Suppressor macrophage treated with lipopolysaccharide for 1 hour (primary cell): Measurements from ENCODE around the gene SLC22A12.
"Not testable (repeated sequence)": the region's sequence is repeated elsewhere in the genome, so short reads cannot be mapped to it uniquely, and the experiment has no call there.

Experiments
- DNase-seq, 3 donors: peaks; one replicate each; pipeline ENCODE4 v3.0.0-alpha.2; 2020 to 2022

SLC22A12 gene

DNA sequence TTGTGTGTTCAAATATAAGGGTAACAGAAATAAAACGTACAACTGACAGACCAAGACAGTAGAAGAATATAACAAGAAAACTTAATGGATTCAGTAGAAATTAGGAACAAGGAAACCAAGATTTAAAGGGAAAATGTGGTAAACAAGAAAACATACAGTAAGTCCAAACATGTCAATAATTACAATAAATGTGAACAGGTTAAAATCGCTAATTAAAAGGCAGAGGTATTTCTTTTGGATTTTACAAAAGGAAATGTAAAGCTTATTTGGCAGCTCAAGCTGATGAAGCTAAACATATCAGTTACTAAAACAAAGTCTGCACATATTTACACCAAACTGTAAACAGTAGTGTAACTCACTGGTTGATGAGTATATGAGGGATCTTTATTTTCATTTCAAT, 2.3 kb upstream of the SLC22A12 start:
- DNase-seq, result no peak

GRCh38 chr11:64591257-64592233, 525 bp downstream of the SLC22A12 start:
- DNase-seq, result no peak

- no peak for DNase-seq
Measured at GRCh38 chr11:64592234-64592615, 1.2 kb downstream of the SLC22A12 start.

DNA sequence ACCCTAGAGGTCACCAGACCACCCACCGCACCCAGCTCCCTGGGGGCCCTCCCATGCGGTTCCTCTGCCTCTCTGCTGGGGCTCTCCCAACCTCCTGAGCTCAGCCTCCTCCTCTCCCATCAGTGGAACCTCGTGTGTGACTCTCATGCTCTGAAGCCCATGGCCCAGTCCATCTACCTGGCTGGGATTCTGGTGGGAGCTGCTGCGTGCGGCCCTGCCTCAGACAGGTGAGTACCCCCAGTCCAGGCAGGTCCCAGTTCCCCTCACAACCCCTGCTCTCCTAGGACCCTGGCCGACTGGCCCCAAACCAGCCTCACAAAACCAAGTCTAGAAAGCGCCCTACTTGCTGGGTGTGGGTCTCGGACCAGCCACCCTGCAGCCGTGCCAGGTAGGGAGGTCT, 1.6 kb downstream of the SLC22A12 start:
- DNase-seq, result no peak

DNA sequence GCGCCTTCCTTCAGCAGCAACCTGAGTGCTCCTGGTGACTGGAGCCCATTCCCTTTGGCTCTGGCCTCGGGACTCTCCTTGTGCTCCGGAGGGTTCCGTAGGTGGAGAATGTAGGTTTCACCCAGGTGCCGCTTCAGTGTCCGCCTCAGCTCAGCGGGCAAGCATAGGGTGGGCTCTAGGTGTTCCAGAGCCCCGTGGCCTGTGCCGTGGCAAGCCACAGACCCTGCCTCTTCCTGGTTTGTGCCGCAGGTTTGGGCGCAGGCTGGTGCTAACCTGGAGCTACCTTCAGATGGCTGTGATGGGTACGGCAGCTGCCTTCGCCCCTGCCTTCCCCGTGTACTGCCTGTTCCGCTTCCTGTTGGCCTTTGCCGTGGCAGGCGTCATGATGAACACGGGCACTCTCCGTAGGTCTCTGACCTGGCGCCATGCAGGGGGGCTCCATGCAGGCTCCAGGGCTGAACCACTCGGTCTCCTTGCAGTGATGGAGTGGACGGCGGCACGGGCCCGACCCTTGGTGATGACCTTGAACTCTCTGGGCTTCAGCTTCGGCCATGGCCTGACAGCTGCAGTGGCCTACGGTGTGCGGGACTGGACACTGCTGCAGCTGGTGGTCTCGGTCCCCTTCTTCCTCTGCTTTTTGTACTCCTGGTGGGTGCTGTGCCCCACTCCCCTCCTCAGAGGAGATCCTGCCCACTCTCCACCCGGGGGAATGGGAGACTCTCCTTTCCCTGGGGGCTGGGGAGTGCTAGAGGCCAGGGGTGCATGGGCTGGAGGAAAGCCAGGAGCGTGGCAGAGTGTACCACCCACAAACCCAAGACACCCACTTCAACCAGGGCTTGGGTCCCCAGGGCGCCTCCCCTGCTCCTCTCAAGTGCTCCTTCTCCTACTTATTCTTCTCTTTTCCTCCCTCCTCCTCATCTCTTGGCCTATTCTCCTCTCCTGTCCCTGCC, 2.4 kb downstream of the SLC22A12 start:
- DNase-seq, result no peak

GRCh38 chr11:64594159-64594939, 3.3 kb downstream of the SLC22A12 start:
- no peak for DNase-seq

- DNase-seq, result not testable (repeated sequence)
Measured at GRCh38 chr11:64595922-64596321, 4.9 kb downstream of the SLC22A12 start.

DNA sequence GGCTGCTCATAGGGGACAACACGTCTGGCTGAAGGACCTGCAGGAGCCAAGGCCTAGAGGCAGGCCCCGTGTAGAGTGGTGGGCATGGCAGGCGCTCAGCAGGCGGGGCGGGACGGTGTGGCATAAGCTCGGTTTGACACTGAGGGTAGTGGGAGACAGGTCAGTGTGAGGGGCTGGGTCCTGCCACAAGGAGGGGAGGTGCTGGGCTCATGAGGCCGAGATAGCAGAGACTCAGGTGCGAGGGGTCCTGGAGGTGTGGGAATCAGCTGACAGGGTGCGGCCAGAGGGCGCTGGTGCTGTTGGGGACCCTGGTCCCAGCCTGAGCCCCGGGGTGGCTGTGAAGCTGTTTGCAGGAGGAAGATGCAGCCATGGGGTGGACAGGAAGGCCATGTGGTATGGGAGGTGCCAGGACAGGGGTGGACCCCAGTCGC, 6.7 kb downstream of the SLC22A12 start:
- no peak for DNase-seq

DNA sequence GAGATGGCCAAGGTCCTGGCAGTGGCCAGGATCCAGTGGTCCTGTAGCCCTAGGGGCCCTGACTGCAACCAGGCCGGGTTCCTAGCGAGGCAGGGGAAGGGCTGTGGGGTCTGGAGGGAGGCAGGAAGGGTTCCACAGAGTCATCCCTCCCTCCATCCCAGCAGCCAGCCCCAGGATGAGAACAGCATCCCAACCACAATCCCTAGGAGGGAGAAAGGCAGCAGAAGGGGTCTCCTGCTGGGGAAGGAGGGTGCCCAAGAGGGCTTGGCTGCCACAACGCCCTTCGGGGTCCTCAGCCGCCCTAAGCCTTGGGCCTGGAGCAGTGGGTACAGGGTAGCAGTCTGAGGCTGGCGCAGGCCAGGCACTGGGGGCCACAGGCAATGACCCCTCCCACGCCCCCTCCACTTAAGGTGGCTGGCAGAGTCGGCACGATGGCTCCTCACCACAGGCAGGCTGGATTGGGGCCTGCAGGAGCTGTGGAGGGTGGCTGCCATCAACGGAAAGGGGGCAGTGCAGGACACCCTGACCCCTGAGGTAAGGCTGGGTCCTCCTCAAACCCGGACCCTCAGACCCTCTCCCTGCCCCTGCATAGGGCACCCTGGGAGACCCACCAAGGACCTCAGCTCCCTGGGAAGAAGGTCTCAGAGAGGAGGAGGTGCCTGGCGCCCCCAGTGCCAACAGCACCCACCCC, 7.2 kb downstream of the SLC22A12 start:
- no peak for DNase-seq

DNA sequence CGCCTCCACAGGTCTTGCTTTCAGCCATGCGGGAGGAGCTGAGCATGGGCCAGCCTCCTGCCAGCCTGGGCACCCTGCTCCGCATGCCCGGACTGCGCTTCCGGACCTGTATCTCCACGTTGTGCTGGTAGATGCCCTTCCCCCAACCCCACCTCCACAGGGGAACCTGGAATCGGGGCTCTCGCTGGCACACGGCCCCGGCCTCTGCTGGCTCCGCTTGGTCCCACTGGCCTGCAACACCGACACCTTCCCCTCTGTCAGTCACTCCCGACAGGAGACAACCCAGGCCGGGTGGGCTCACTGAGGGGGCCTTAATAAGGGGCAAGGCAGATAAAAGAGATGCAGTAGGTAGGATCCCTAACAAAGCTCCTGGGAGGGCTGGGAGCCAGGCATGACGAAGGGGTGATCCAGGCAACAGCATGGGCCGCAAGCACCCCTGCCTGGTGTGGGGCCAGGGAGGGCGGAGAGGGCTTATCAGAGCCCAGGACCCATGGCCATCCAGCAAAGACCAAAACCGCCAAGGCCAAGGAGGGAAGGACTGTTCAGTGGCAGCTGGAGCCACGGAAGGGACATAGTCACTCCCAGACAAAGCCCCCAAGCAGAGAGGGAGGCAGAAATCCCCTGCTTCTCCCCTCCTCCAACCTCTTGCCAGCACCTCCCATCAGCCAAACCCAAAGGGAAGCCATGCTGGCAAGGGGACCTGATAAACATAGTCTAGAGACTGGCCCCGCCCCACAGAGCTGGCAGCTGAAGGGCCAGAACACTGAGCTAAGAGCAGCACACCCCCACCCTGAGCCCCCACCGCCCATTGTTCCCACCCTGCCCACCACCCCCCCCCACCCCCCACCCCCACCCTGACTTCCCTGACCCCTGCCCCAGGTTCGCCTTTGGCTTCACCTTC, 8.0 kb downstream of the SLC22A12 start:
- no peak for DNase-seq

- DNase-seq, result no peak
Measured at GRCh38 chr11:64599698-64600211, 8.7 kb downstream of the SLC22A12 start.

DNA sequence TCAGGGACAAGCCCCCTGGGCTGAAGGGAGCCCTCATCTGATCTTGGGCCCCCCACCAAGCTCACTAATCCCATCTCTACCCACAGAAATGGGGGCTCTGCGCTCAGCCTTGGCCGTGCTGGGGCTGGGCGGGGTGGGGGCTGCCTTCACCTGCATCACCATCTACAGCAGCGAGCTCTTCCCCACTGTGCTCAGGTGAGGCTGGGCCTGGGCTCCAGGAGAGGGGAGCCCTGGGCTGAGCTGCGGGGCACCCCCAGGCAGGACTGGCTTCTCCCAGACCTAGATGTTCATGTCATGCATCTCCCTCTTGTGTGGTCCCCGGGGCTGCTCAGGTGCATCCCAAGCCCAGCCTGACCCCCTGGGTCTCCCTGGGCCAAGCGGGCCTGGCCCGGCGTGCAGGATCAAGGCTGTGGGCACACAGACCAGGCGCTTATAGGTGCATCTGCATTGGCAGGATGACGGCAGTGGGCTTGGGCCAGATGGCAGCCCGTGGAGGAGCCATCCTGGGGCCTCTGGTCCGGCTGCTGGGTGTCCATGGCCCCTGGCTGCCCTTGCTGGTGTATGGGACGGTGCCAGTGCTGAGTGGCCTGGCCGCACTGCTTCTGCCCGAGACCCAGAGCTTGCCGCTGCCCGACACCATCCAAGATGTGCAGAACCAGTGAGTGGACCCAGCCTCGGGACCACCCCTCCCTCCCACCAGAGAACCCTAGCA, 9.4 kb downstream of the SLC22A12 start:
- no peak for DNase-seq

GRCh38 chr11:64601605-64602465, 10.8 kb downstream of the SLC22A12 start:
- DNase-seq, result no peak

GRCh38 chr11:64602466-64603070, 11.5 kb downstream of the SLC22A12 start:
- no peak for DNase-seq

DNA sequence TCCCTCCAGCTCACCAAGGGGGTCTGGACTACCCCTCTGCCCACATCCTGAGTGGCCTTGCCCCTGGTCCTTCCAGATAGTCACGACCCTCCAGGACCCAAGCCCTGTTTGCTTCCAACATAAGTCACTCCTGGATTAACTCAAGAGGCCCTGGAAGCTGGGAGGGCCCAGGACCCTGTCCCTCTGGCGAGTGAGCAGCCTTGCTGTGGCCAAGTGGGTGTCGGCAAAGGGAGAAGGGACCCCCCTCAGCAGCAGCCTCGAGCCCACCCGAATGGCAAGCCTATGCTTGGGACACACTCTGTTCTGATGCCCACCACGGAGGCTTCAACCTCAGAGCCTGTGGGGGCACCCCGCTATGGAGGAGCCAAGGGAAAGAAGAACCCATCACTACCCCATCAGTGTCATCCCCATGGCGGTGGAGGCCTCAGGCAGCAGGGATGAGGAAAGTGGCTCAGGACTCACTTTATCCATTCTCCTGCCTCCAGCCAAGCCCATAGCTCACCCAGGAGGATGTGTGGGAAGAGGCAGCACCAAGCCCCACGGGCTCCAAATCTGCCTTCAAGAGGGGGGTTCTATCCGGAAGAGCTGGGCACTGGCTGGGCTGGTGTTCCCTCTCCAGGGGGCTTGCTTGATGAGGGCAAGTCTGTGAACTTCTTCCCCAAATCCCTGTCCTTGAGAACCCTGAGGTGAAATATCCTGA, 12.5 kb downstream of the SLC22A12 start:
- no peak for DNase-seq

DNA sequence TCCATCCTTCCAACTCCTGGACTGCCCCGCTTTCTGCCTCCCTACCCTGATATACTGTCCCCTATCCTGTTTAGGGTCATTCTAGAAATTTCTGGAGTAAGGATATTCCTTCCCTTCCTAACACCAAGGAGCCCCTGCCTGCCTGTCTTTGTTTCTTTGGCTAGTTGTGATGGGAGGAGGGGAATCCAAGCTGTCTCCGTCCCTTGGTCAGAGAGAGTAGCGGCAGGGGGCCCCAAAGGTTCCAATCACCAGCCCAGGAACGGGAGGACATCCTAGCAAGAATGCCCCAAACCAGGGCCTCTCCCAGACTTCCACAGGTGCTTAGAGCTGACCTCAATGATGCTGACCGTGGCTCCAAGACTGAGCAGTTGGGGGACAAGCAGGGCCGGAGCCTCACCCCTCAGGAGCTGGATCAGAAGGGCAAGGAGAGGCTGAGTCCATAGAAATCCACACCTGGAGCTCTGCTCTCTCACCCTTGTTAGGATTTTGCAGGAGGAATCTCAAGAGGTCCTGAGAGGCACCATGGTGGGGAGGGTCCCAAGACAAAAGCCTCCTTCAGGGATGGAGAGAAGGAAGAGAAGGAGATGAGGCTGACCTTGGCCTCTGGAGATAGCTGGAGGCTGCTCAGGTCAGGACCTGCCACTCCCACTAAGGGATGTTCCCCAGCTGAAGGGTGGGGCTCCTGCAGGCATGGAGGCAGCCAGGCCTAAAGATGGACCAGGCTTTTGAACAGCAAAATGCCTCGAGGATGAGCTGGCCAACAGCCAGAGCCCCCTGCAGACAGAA, 13.6 kb downstream of the SLC22A12 start:
- DNase-seq, result no peak

GRCh38 chr11:64605244-64605560, 14.2 kb downstream of the SLC22A12 start:
- no peak for DNase-seq
